Measurements from ENCODE around the gene SH3RF2.
"Not testable (repeated sequence)": the region's sequence is repeated elsewhere in the genome, so short reads cannot be mapped to it uniquely, and the experiment has no call there.

SH3RF2 gene

DNA sequence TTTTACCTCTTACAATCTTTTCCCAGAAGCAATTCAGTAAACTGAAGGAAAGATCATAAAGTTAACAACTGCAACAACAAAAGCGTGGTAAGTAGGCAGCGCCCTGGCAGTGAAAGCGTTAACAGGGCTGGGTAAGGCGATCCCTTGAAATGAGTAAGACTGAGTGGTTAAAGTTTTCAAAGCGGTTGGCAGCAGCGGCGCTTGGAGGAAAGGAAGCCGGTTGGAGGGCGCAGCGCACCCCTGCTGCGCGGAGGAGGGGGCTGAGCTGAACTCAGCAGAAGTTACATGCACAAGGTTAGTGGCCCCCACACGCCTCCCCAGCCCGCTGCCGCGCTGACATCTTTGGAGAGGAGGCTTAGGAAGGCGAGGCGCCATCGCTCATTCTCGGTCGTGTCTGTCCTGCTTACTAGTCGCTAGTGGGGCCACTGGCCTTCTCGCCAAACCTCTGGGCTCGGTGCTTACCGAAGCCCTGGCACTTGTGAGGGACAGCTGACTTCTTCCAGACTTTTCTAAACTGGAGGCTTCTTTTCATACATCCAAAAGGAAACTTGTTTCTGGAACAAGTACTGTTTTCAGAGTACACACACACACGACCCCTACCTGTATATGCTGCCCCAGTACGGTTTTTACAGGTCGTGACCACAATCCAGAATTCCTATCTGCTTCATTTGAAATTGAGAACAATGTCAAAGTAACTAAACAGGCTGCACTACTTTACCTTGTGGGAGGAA, at the start of gene SH3RF2:
Gene SH3RF2, plus strand, starts transcription at position 178 of the 731 bp plus-strand sequence. CDS start 1,351 bp downstream, outside the sequence.
- peak; percentile 78 for DNase-seq

DNA sequence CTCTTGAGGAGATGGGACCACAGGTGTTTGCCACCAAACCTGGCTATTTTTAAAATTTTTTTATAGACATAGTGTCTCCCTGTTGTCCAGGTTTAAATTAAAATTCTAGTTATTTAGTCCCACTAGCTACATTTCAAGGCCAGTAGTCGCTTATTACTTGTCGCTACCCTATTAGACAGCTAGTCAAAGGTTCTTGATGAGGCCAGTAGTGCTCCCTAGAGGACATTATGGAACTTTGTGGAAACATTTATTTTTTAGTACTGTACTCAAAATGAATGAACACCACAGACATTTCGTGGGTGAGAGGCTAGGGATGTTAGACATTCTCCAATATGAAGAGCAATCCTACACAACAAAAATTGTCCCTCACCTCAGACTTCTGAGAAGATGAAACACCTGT, 49.2 kb upstream of the SH3RF2 start:
- no peak for DNase-seq

GRCh38 chr5:145887976-145888574, 48.3 kb upstream of the SH3RF2 start:
- DNase-seq, result no peak

DNA sequence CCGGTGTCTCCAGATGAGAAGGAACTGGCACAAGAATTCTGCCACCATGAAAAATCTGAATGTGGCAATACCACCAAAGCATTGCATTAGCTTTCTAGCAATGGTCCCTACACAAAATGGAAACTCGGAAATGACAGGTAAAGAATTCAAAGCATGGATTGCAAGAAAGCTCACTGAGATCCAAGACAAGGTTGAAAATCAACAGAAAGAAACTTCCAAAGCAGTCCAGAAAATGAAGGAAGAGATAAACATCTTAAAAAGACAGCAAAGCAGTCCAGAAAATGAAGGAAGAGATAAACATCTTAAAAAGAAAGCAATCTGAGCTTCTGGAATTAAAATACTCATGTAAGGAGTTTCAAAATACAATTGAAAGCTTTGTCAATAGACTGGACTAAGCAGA, 46.8 kb upstream of the SH3RF2 start:
- DNase-seq, result no peak

DNA sequence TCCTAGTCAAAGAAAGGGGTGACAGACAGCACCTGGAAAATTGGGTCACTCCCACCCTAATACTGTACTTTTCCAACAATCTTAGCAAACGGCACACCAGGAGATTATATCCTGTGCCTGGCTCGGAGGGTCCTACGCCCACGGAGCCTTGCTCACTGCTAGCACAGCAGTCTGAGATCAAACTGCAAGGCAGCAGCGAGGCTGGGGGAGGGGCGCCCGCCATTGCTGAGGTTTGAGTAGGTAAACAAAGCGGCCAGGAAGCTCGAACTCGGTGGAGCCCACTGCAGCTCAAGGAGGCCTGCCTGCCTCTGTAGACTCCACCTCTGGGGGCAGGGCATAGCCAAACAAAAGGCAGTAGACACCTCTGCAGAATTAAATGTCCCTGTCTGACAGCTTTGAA, 45.0 kb upstream of the SH3RF2 start:
- DNase-seq, result not testable (repeated sequence)

DNA sequence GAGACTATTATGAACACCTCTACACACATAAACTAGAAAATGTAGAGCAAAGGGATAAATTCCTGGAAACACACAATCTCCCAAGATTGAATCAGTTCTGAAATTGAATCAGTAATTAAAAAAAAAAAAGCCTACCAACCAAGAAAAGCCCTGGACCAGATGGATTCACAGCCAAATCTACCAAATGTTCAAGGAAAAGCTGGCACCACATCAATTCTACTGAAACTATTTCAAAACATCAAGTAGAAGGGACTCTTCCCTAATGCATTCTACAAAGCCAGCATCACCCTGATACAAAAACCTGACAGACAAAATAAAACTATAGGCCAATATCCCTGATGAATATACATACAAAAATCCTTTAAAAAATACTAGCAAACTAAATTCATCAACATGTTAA, 38.2 kb upstream of the SH3RF2 start:
- DNase-seq, result no peak

DNA sequence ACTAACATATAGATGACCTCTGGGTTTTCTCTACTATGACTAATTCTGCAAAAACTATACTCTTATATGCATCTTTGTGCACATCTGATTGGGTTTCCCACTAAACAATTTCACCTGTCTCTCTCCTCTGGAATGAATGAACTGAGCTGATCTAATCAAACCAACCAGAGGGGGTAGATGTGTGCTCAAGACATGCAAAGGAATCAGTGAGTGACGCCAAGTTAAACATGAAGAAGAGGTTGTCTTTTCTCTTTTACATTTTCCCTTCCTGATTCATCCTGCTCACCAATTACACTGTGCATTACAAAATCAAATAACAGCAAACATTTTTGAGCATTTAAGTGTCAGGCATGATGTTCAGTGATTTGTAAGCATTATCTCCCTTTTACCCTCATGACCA, 34.0 kb upstream of the SH3RF2 start:
- no peak for DNase-seq

DNA sequence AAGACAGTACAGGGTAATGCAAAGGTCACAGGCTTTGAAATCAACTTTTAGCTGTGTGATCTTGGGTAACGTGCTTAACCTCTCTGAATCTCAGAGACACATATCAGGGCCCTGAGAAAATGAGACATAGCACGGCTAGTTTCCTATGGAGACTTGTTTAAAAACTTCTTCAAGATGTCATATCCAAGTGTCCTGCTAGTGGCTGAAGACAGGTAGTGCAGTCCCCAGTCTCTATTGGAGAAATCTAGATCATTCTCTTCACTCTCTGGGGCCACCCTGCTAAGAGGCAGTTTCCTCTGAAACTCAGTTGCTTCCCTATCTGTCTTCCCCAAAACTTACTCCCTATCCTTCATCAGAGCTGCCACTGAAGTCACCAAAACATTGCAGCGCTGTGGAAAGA, 33.3 kb upstream of the SH3RF2 start:
- no peak for DNase-seq

- DNase-seq, result no peak
Observed at GRCh38 chr5:145903867-145904266, 32.5 kb upstream of the SH3RF2 start.

DNA sequence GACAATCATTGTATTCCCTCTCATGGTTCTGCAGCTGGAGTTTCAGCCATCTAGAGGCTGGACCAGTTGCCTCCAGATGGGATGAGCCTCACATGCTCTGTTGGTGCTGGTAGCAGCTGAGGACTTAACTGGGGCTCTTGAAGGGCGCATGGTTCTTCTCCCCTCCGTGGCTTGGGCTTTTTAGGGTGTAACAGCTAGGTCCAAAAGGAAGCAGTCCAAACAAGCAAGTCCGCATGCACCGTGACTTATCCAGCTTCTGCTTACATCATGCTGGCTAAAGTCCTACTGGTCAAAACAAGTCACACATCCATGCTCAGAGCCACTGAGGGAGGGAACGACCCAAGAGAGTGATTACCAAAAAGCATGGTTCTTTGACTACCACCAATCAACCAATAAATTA, 31.6 kb upstream of the SH3RF2 start:
- no peak for DNase-seq

DNA sequence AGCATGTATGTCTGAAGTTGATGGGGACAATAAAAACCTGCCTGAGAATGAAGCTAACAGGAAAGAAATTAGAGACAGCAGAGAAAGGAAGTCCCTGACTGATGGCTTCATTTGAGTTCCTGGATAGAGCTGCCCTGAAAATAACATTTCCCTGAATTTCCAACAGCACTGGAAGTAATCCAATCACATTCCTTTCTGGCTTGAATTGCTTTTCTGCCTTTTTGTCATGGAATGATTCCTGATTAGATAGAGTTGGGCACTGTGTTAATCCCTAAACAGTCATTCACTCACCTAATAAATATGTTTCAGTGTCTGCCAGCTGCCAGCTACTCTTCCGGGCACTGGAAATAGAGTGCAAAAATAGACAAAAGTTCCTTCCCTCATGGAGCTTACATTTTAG, 30.0 kb upstream of the SH3RF2 start:
- DNase-seq, result no peak

DNA sequence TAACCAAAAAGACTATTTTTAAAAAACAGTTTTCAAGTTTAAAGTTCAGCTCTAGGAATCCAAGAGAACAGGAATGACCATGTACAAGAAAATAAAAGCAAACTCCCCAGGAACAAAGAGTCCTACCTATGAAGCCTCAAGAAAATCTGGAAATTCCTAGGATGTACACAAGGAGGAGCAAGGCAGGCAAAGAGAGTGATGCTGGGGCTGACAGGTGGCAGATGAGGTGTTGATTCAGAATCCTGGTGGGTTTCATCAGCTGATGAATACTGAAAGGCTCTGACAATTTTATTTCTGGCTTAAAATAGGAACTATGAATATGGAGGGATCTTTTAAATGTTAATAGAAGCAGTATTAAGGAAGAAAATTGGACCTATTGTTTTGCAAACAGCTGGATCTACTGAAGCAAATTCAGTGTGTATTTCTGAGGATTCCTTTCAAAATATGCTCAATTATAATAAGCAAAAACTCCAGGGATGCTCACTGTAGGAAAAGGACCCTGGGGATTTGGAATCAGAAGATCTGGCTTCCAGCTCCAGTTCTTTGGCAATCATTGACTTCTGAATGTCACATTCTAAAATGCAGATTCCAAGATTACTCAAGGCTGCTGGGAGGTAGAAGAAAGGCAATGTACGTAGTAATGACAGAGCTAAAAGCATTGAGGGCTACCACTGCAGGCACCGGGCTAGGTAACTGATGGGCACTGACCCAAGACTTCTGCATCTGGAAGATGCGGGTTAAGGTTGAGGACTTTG, 28.0 kb upstream of the SH3RF2 start:
- no peak for DNase-seq

DNA sequence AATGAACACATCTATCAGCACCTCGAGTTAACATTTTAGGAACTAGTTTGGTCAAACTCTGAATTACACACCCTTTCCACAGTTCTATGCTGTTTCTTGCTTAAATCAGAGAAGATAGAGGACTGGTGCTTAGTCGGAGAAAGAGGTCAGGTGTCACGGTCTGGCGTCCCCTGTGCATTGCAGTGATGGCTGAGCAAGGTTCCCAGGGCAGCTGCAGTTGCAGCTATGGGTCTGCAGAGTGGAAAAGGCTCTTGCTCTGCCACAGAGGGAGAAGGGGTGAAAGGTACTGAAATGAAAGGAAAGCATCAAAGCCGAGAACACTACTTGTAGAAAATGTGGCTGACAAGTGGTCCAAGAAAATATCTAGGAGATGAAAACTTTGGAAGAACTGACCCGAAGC, 25.2 kb upstream of the SH3RF2 start:
- no peak for DNase-seq

DNA sequence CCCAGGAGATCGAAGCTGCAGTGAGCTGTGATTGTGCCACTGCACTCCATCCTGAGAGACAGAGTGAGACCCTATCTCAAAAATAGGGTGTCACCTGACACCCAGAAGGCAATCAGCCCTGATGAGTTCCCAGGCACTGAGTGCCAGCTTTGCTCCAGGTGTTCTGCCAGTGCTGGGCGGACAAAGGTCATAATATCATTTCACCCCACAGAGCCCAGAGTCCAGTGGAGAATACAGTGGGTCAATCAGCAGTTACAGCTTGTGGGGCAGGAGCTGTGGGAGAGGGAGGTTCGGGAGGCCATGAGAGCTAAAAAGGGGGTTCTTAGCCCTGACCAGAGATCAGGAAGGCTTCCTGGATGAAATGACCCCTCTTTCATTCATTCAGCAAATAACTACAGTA, 24.4 kb upstream of the SH3RF2 start:
- no peak for DNase-seq

DNA sequence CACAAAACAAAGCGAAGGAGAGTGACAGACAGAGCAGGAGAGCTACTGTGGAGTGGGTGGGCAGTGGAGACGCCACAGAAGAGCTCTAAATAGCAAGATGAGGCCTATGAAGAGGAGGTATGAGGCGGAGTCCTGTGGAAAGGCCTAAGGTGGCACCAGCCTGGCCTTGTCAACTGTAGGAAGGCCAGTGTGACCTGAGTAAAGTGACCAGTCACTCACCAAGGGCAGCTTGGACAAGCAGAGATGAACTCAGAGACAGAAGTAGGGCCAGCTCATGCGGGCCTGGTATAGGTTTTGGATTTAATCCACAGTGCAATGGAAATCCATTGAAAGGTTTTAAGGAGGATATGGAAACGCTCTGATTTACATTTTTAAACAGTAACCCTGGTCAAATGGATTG, 23.8 kb upstream of the SH3RF2 start:
- DNase-seq, result no peak

DNA sequence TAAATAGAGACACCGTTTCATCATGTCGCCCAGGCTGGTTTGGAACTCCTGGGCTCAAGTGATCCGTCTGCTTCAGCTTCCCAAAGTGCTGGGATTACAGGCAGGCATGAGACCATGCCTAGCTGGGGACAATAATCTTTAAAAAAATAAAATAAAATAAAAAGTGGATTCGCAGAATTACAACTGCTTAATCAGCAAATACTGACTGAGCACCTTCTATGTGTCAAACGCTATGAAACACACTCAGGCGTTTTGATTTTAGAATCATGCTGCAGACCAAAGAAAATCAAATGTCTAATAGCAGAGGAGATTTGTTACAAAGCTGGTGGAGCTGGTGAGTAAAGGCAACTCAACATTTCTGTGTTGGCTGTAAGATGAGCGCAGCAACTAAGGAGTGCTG, 22.7 kb upstream of the SH3RF2 start:
- no peak for DNase-seq

- DNase-seq, result no peak
Observed at GRCh38 chr5:145915970-145916638, 20.3 kb upstream of the SH3RF2 start.

- DNase-seq, result no peak
Observed at GRCh38 chr5:145917288-145917687, 19.1 kb upstream of the SH3RF2 start.

- DNase-seq, result no peak
Observed at GRCh38 chr5:145918397-145918796, 18.0 kb upstream of the SH3RF2 start.

DNA sequence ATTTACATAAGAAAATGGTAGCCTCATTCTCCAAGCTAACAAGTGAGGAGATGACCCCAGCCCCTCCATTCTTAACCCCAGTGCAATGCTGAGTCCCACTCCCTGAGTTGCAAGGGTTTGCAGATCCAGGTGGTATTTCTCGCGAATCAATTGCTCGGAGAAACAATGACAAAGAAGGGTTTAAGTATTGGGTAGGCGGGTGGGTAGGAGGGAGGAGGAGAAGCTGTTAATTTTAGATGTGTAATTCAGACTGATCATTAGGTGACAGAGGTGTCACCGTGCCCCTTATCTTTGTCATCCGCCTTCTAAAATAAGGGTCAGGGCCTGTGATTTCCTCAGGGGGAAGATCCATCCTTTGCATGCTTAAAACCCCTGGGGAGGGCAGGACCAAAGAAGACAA, 17.0 kb upstream of the SH3RF2 start:
- no peak for DNase-seq

GRCh38 chr5:145920542-145921210, 15.7 kb upstream of the SH3RF2 start:
- no peak for DNase-seq

- no peak for DNase-seq
Observed at GRCh38 chr5:145921211-145921610, 15.2 kb upstream of the SH3RF2 start.

GRCh38 chr5:145922059-145922458, 14.3 kb upstream of the SH3RF2 start:
- no peak for DNase-seq
